HCT116 (cell line): Measurements from ENCODE around the gene SEPHS1. TPM values are rescaled to one million over a fixed set of nuclear protein-coding genes. Genes with fewer than 3 reads are reported as not detected.

Experiments
- ATAC-seq: fragments of 200-7000 bp; cut with Tn5 transposase; 2 replicates; pipeline ENCODE4 v1.9.1; 2020; ENCODE audit warnings: mild to moderate bottlenecking, moderate library complexity
- BruUV-seq: library from RNA; stranded (reverse); fragments of 400-500 nt; replicated peaks from 2 replicates; lab custom pipeline; 2021; lab: Mats Ljungman, UMichigan
- CTCF ChIA-PET: fragments of 300-600 bp; sonication (Branson Sonifier 250); formaldehyde crosslinking; loops from one replicate; lab custom pipeline; 2021; ENCODE audit warnings: antibody characterized with exemption; lab: Charles Lee
- POLR2A ChIA-PET: fragments of 300-600, 350-600 bp; sonication (Branson Sonifier 250); formaldehyde crosslinking; loops from one replicate; lab custom pipeline; 2021; ENCODE audit warnings: antibody characterized with exemption; lab: Charles Lee
- RAD21 ChIA-PET, 2 experiments: fragments of 300-600 bp; sonication (Branson Sonifier 250); formaldehyde crosslinking; loops; one replicate each; lab custom pipeline; 2023; ENCODE audit warnings: low total read pairs in 2 of 2; ENCODE audit not compliant: uncharacterized antibody in 2 of 2, unreplicated experiment in 2 of 2, low non-redundant PET in 1 of 2; lab: Charles Lee
- DNase-seq: peaks from one replicate; pipeline ENCODE4 v3.0.0-alpha.2; 2010; ENCODE audit warnings: low read depth, low spot score
- H2AFZ ChIP-seq: fragments of 200-600 bp; shearing (Covaris generic), sonication (generic); 2 replicates; pipeline ENCODE4 v1.6.1; 2017; ENCODE audit warnings: low read depth, mixed run types, mixed read lengths, antibody characterized with exemption, low read length; ENCODE audit not compliant: poor library complexity, severe bottlenecking
- H3K27ac ChIP-seq: 2 replicates; pipeline ENCODE4 v1.5.1; 2012; ENCODE audit warnings: low read depth, low read length
- H3K27me3 ChIP-seq: fragments of 200-600 bp; sonication (generic); 2 replicates; pipeline ENCODE4 v1.6.1; 2016; ENCODE audit warnings: mixed run types, low read length, mixed read lengths; ENCODE audit not compliant: insufficient read depth
- H3K36me3 ChIP-seq, 2 experiments: fragments of 200-500 bp in 1 of 2; fragments of 200-600 bp in 1 of 2; sonication (Bioruptor generic) in 1 of 2; sonication (generic) in 1 of 2; 2 replicates each; pipeline versions ENCODE4 v1.5.1 to v1.6.1; 2014 to 2016; ENCODE audit warnings: low read length in 2 of 2, inconsistent platforms in 1 of 2, mixed read lengths in 1 of 2, mixed run types in 1 of 2; ENCODE audit not compliant: insufficient read depth in 2 of 2, control insufficient read depth in 1 of 2
- H3K4me1 ChIP-seq, 2 experiments: fragments of 200-600 bp in 1 of 2; sonication (generic) in 1 of 2; 2 replicates each; pipeline versions ENCODE4 v1.5.1 to v1.6.1; 2012 to 2017; ENCODE audit warnings: low read length in 2 of 2, inconsistent platforms in 1 of 2, mild to moderate bottlenecking in 1 of 2, mixed read lengths in 1 of 2, mixed run types in 1 of 2, moderate library complexity in 1 of 2; ENCODE audit not compliant: insufficient read depth in 2 of 2, control insufficient read depth in 1 of 2
- H3K4me2 ChIP-seq: fragments of 200-600 bp; sonication (generic); 2 replicates; pipeline ENCODE4 v1.6.1; 2017; ENCODE audit warnings: mixed run types, low read length, mixed read lengths
- H3K4me3 ChIP-seq, 2 experiments: fragments of 200-600 bp in 1 of 2; sonication (generic) in 1 of 2; replicated peaks in 1 of 2; 2 replicates each; pipeline ENCODE4 v1.5.1; 2011 to 2016; ENCODE audit warnings: low read length in 2 of 2, control low read depth in 1 of 2, low read depth in 1 of 2, mild to moderate bottlenecking in 1 of 2, mixed read lengths in 1 of 2, mixed run types in 1 of 2
- H3K79me2 ChIP-seq: fragments of 200-600 bp; sonication (generic); 2 replicates; pipeline ENCODE4 v1.6.1; 2017; ENCODE audit warnings: mild to moderate bottlenecking, mixed run types, low read length, moderate library complexity, mixed read lengths; ENCODE audit not compliant: insufficient read depth
- H3K9ac ChIP-seq: fragments of 200-600 bp; sonication (generic); 2 replicates; pipeline ENCODE4 v1.6.1; 2016; ENCODE audit warnings: low read length, mixed read lengths
- H3K9me2 ChIP-seq: fragments of 200-600 bp; sonication (generic), shearing (Covaris generic); 2 replicates; pipeline ENCODE4 v1.6.1; 2017; ENCODE audit warnings: mixed run types, mild to moderate bottlenecking, moderate library complexity; ENCODE audit not compliant: insufficient read depth
- H3K9me3 ChIP-seq, 2 experiments: fragments of 200-500 bp in 1 of 2; fragments of 200-600 bp in 1 of 2; sonication (Bioruptor generic) in 1 of 2; sonication (generic) in 1 of 2; 2 replicates each; pipeline ENCODE4 v1.6.1; 2014 to 2017; ENCODE audit warnings: low read length in 2 of 2, mixed read lengths in 2 of 2, inconsistent platforms in 1 of 2, low read depth in 1 of 2, mild to moderate bottlenecking in 1 of 2, mixed run types in 1 of 2, moderate library complexity in 1 of 2; ENCODE audit not compliant: control insufficient read depth in 1 of 2, insufficient read depth in 1 of 2
- H4K20me1 ChIP-seq: fragments of 200-600 bp; sonication (generic), shearing (Covaris generic); 2 replicates; pipeline ENCODE4 v1.6.1; 2017; ENCODE audit warnings: mixed run types, mild to moderate bottlenecking, moderate library complexity; ENCODE audit not compliant: insufficient read depth
- ATF3 ChIP-seq: IDR thresholded peaks from 2 replicates; pipeline ENCODE4 v1.6.1; 2012
- CBX3 ChIP-seq: IDR thresholded peaks from 2 replicates; pipeline ENCODE4 v1.6.1; 2012; ENCODE audit warnings: low read depth
- CEBPB ChIP-seq: IDR thresholded peaks from 2 replicates; pipeline ENCODE4 v1.6.1; 2012; ENCODE audit warnings: low read depth
- EGR1 ChIP-seq: IDR thresholded peaks from 2 replicates; pipeline ENCODE4 v1.6.1; 2012; ENCODE audit warnings: low read depth
- EZH2 ChIP-seq: fragments of 200-600 bp; sonication (generic); IDR thresholded peaks from 2 replicates; pipeline ENCODE4 v1.6.1; 2017; ENCODE audit warnings: antibody characterized with exemption, mixed run types
- EZH2phosphoT487 ChIP-seq: fragments of 200-600 bp; IDR thresholded peaks from 2 replicates; pipeline ENCODE4 v1.6.1; 2018; ENCODE audit warnings: antibody characterized with exemption, borderline replicate concordance
- FOSL1 ChIP-seq: IDR thresholded peaks from 2 replicates; pipeline ENCODE4 v1.6.1; 2012; ENCODE audit warnings: low read depth
- MAX ChIP-seq: IDR thresholded peaks from 2 replicates; pipeline ENCODE4 v1.6.1; 2012
- POLR2A ChIP-seq: IDR thresholded peaks from 2 replicates; pipeline ENCODE4 v1.7.0; 2011; ENCODE audit warnings: borderline replicate concordance; ENCODE audit not compliant: insufficient read depth, insufficient read length; ENCODE audit errors: extremely low read depth
- POLR2AphosphoS5 ChIP-seq: IDR thresholded peaks from 2 replicates; pipeline ENCODE4 v1.6.1; 2011; ENCODE audit warnings: mild to moderate bottlenecking, low read depth, low read length, moderate library complexity
- RAD21 ChIP-seq: IDR thresholded peaks from 2 replicates; pipeline ENCODE4 v1.6.1; 2012; ENCODE audit warnings: low read depth, mild to moderate bottlenecking
- SIN3A ChIP-seq: IDR thresholded peaks from 2 replicates; pipeline ENCODE4 v1.6.1; 2012; ENCODE audit warnings: low read depth
- SP1 ChIP-seq: IDR thresholded peaks from 2 replicates; pipeline ENCODE4 v1.6.1; 2012; ENCODE audit warnings: low read depth
- SRF ChIP-seq: IDR thresholded peaks from 2 replicates; pipeline ENCODE4 v1.6.1; 2012; ENCODE audit warnings: low read depth
- TCF7L2 ChIP-seq: IDR thresholded peaks from 2 replicates; pipeline ENCODE4 v1.7.0; 2011; ENCODE audit warnings: borderline replicate concordance, inconsistent platforms; ENCODE audit not compliant: insufficient read depth, insufficient read length; ENCODE audit errors: extremely low read depth
- YY1 ChIP-seq: IDR thresholded peaks from 2 replicates; pipeline ENCODE4 v1.6.1; 2011; ENCODE audit warnings: low read length, low read depth, moderate library complexity, mild to moderate bottlenecking; ENCODE audit not compliant: insufficient replicate concordance; ENCODE audit errors: extremely low read depth
- ZBTB33 ChIP-seq: IDR thresholded peaks from 2 replicates; pipeline ENCODE4 v1.6.1; 2011; ENCODE audit warnings: mild to moderate bottlenecking, low read length, moderate library complexity; ENCODE audit not compliant: insufficient replicate concordance; ENCODE audit errors: extremely low read depth
- ZFX ChIP-seq: fragments of 450-650 bp; IDR thresholded peaks from 2 replicates; pipeline ENCODE4 v1.6.1; 2017
- ZNF274 ChIP-seq: fragments of 200-500 bp; sonication (Bioruptor generic); IDR thresholded peaks from 2 replicates; pipeline ENCODE4 v1.6.1; 2014; ENCODE audit warnings: mild to moderate bottlenecking, low read depth, low read length, inconsistent platforms
- intact Hi-C: fragments of 100-400 bp; cut with micrococcal nuclease; formaldehyde crosslinking; loops from 2 replicates; pipeline ENCODE4 v1.10.0; 2022
- total RNA-seq: library from RNA; stranded (reverse); gene quantifications from one replicate; pipeline ENCODE4 v1.2.1, GENCODE V29; 2021; ENCODE audit not compliant: unreplicated experiment

The SEPHS1 gene
- total RNA-seq, 1 experiment from 2014 or later, result 51.7 TPM

GRCh38 chr10:13310518-13311176, 37.4 kb downstream of the SEPHS1 start:
- Histone ChIP-seq H3K36me3 (no peaks in the 10 kb centered on the region), H3K9ac (no peak overlapping the region), H3K4me3 (no peak overlapping the region), H3K4me1 (no peaks in the 10 kb centered on the region), H3K27ac (no peak overlapping the region), H4K20me1 (no peaks in the 10 kb centered on the region), H2AFZ (no peak overlapping the region), H3K4me2 (no peak overlapping the region), H3K9me2 (no peaks in the 10 kb centered on the region), H3K79me2 (no peaks in the 10 kb centered on the region)
- no peak for DNase-seq
- POLR2A ChIA-PET, result no interaction called here
- intact Hi-C loops, result no loop called here
- no peak for ATAC-seq
- BruUV-seq, result no TSS peak
- no peak for TF ChIP-seq ZFX
- TF ChIP-seq SRF, result no peak
- no peak for TF ChIP-seq FOSL1
- TF ChIP-seq POLR2A, result no peak
- TF ChIP-seq ZNF274, result no peak
- no peak for TF ChIP-seq EZH2
- no peak for TF ChIP-seq RAD21
- no peak for TF ChIP-seq YY1
- TF ChIP-seq EGR1, result no peak
- no peak for TF ChIP-seq ATF3
- no peak for TF ChIP-seq SP1
- no peak for TF ChIP-seq MAX
- TF ChIP-seq, all 23 proteins: peak for 0
- RAD21 ChIA-PET, result no interaction called here
- CTCF ChIA-PET, result interaction anchor here (1.0 kb wide), 1 partner anchor 9 kb away, joined by 4 read pairs; no protein-coding TSS in a partner anchor
- H3K27me3 ChIP-seq, result no peaks in the 10 kb centered on the region
- no peaks in the 10 kb centered on the region for H3K9me3 ChIP-seq

GRCh38 chr10:13309792-13310191, 38.3 kb downstream of the SEPHS1 start:
- TF ChIP-seq POLR2AphosphoS5 (no peak), TCF7L2 (no peak), POLR2A (no peak), CBX3 (no peak), ZBTB33 (no peak), CEBPB (no peak), ZNF274 (no peak), EZH2phosphoT487 (no peak), SIN3A (no peak), EZH2 (no peak), YY1 (no peak), ZFX (no peak)
- no peaks in the 10 kb centered on the region for H3K4me1 ChIP-seq
- H3K79me2 ChIP-seq, result no peaks in the 10 kb centered on the region
- no peaks in the 10 kb centered on the region for H3K36me3 ChIP-seq
- H3K9me3 ChIP-seq, result no peaks in the 10 kb centered on the region
- POLR2A ChIA-PET, result no interaction called here
- no peak overlapping the region for H2AFZ ChIP-seq
- no peak for DNase-seq
- no peak overlapping the region for H3K9ac ChIP-seq
- CTCF ChIA-PET, result no interaction called here
- H3K4me2 ChIP-seq, result no peak overlapping the region
- H4K20me1 ChIP-seq, result no peaks in the 10 kb centered on the region
- H3K27ac ChIP-seq, result no peak overlapping the region
- no peak overlapping the region for H3K4me3 ChIP-seq
- no TSS peak for BruUV-seq
- H3K9me2 ChIP-seq, result no peaks in the 10 kb centered on the region
- intact Hi-C loops, result no loop called here
- no peak for ATAC-seq
- RAD21 ChIA-PET, result no interaction called here
- no peaks in the 10 kb centered on the region for H3K27me3 ChIP-seq
